Fibroblast of pulmonary artery (primary cell): Measurements from ENCODE around the gene ZNF827.

Source experiments
- DNase-seq: peaks from one replicate; pipeline ENCODE4 v3.0.0-alpha.2; 2010; ENCODE audit warnings: low read depth
- H3K4me3 ChIP-seq: replicated peaks from 2 replicates; pipeline ENCODE4 v1.5.1; 2011; ENCODE audit warnings: low read depth, mild to moderate bottlenecking, control low read depth, low read length, moderate library complexity
- CTCF ChIP-seq: IDR thresholded peaks from 2 replicates; pipeline ENCODE4 v1.5.1; 2011; ENCODE audit warnings: mild to moderate bottlenecking, control low read depth, low read length, inconsistent platforms; ENCODE audit errors: missing control alignments

Gene ZNF827

GRCh38 chr4:145878501-145879435 is 59.9 kb downstream of the ZNF827 start:
- DNase-seq = peak; percentile 64
- H3K4me3 ChIP-seq = no peak overlapping the region
- TF ChIP-seq CTCF = no peak

GRCh38 chr4:145876531-145877180 is 62.0 kb downstream of the ZNF827 start:
- TF ChIP-seq CTCF = no peak
- H3K4me3 ChIP-seq = no peak overlapping the region
- no peak for DNase-seq

GRCh38 chr4:145873901-145874300 is 64.7 kb downstream of the ZNF827 start:
- no peak for TF ChIP-seq CTCF
- no peak for DNase-seq
- no peak overlapping the region for H3K4me3 ChIP-seq

GRCh38 chr4:145871209-145871608 is 67.4 kb downstream of the ZNF827 start:
- H3K4me3 ChIP-seq = no peak overlapping the region
- no peak for DNase-seq
- TF ChIP-seq CTCF = no peak

- no peak overlapping the region for H3K4me3 ChIP-seq
- TF ChIP-seq CTCF = no peak
- no peak for DNase-seq
Observed at GRCh38 chr4:145870155-145871020, 68.2 kb downstream of the ZNF827 start.

GRCh38 chr4:145868637-145869409 is 69.8 kb downstream of the ZNF827 start:
- peak; percentile 21 for TF ChIP-seq CTCF
- DNase-seq = no peak
- no peak overlapping the region for H3K4me3 ChIP-seq
